ENCODE measurements around the gene RASGRP2. TPM values are rescaled to one million over a fixed set of nuclear protein-coding genes. Genes with fewer than 3 reads are reported as not detected.

The RASGRP2 gene
- total and polyA plus RNA-seq, 2 of the 8 experiments (the other 6 are each of a cell fraction or from before 2014, with no cell fraction given): 40.6 to 45.7 TPM

DNA sequence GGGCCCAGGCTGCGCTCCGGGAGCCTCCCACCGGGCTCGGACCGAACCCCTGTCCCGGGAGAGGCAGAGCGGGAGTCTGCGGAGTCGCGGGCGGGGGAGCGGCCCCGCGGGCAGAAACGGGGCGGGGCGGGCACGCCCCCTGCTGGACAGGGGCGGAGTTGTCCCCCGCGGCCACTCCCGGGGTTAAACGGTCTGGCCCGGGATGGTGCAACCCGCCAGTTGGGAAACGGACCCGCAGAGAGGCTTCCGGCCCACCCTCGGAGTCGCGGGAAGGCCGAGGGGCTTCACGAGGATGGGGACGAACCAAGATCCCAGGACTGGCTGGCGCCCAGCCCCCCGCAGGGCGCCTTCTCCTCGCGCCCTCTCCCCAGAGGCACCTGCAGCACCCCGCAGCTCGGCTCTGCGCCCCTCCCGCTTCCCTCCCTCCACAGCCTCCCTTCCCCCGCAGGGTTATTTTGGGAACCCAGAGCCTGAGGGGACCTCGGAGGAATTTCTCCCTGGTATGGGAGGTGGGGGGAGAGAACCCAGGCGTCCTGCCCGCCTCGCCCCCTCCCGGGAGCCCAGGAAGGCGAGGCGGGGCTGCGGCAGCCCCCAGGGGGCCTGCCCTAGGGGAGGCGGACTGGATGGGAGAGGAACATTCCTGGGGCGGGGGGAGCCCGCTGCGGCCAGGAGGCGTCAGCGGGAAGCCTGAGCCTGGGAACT lies 902 bp downstream of the RASGRP2 start:
- FAIRE-seq (no peak), DNase-seq (ENCODE audit: low read depth in 1 of 2, low spot score in 2 of 2) (peak in 1 of 2 experiments; percentile 94)
- H3K56ac ChIP-seq (replicated peaks; ENCODE audit: insufficient read length, low read depth, low read length): peak overlapping the region; percentile 81
- H3K23ac ChIP-seq (ENCODE audit: insufficient read length): no peak overlapping the region
- H4K20me1 ChIP-seq (replicated peaks in 1 of 2; ENCODE audit: control insufficient read depth in 1 of 2, insufficient read depth in 2 of 2, low read length in 2 of 2): no peaks in the 10 kb centered on the region
- peak overlapping the region; percentile 46 to 67 (median 57) for H3K4me3 ChIP-seq (ENCODE audit: extremely low read depth in 1 of 4, insufficient read depth in 2 of 4, low read depth in 3 of 4, low read length in 4 of 4)
- H3K36me3 ChIP-seq (ENCODE audit: control insufficient read depth in 2 of 4, insufficient read depth in 4 of 4, low read length in 3 of 4): no peaks in the 10 kb centered on the region
- ChIA-PET CTCF (ENCODE audit: partially characterized antibody) (interaction anchor here (0.8 to 23.7 kb wide), 18 partner anchors 9 to 113 kb away, joined by 3 to 376 read pairs (median 4); partner anchors contain the start of genes MEN1 and PYGM), POLR2A (ENCODE audit: partially characterized antibody) (interaction anchor here (1.0 to 42.9 kb wide), 5 partner anchors 9 to 23 kb away, joined by 5 to 1087 read pairs (median 8); partner anchors contain the start of genes PYGM and SF1)
- H3K9me3 ChIP-seq (ENCODE audit: insufficient read depth in 2 of 2, low read depth in 1 of 2, low read length in 1 of 2): no peaks in the 10 kb centered on the region
- H3K79me1 ChIP-seq (ENCODE audit: low read depth, low read length): no peaks in the 10 kb centered on the region
- H3K23me2 ChIP-seq (ENCODE audit: low read depth, low read length): peaks cover 35% of the 10 kb centered on the region
- H2AFZ ChIP-seq (ENCODE audit: low read length): no peak overlapping the region
- no peak overlapping the region; the same call in 1 of the 2 replicates for H2AK5ac ChIP-seq (ENCODE audit: low read depth, low read length)
- peaks cover 4 to 33% (median 29%) of the 10 kb centered on the region in 4 experiments for H3K4me1 ChIP-seq (replicated peaks in 1 of 4; ENCODE audit: control insufficient read depth in 3 of 4, insufficient read depth in 4 of 4, low read length in 3 of 4)
- no peaks in the 10 kb centered on the region for H3K79me2 ChIP-seq (ENCODE audit: control insufficient read depth in 1 of 2, insufficient read depth in 2 of 2, low read length in 2 of 2)
- peak overlapping the region in 1 of 4 experiments; percentile 11; a peak in 1 of 7 replicates for H3K9ac ChIP-seq (replicated peaks in 1 of 4; ENCODE audit: extremely low read depth in 1 of 4, low read depth in 3 of 4, low read length in 3 of 4)
- H3K4ac ChIP-seq (replicated peaks; ENCODE audit: insufficient read length, low read depth, low read length): no peak overlapping the region
- peak overlapping the region; percentile 76 for H4K8ac ChIP-seq (ENCODE audit: extremely low read depth, insufficient read depth, low read length)
- WGBS, 2 experiments (ENCODE audit: extremely low coverage in 1 of 2, insufficient coverage in 1 of 2, insufficient read length in 1 of 2, insufficient replicate concordance in 2 of 2, low coverage in 1 of 2, low lambda C conversion rate in 2 of 2, missing lambda C conversion rate in 1 of 2): 0% methylated on average over 18 of the region's 58 CpGs; no CpG with 5 or more reads in 1 of the 2 experiments
- peak overlapping the region; percentile 86; the same call in 1 of the 2 replicates for H2BK20ac ChIP-seq (ENCODE audit: low read length)
- no peak overlapping the region for H2BK120ac ChIP-seq (replicated peaks; ENCODE audit: low read depth, low read length)
- peaks cover 0 to 32% (median 19%) of the 10 kb centered on the region in 4 experiments; a peak in 5 of 7 replicates for H3K27me3 ChIP-seq (replicated peaks in 1 of 4; ENCODE audit: control insufficient read depth in 3 of 4, extremely low read depth in 1 of 4, insufficient read depth in 3 of 4, low read length in 3 of 4)
- H2BK5ac ChIP-seq (ENCODE audit: low read depth, low read length): peak overlapping the region; percentile 76; the same call in 1 of the 2 replicates
- H3K14ac ChIP-seq (ENCODE audit: insufficient read length): no peak overlapping the region
- H3K27ac ChIP-seq (ENCODE audit: low read depth, low read length): no peak overlapping the region
- no peak overlapping the region for H4K5ac ChIP-seq (ENCODE audit: insufficient read length, low read depth, low read length)
- 0 out of 2 replicates have a peak overlapping the region, but pooled peaks have one; percentile 27 for H2BK12ac ChIP-seq (ENCODE audit: low read depth, low read length)
- peak overlapping the region; percentile 85 to 87 for H3K4me2 ChIP-seq (ENCODE audit: insufficient read depth in 1 of 2, low read depth in 2 of 2, low read length in 2 of 2)
- H2BK15ac ChIP-seq (ENCODE audit: low read length): peak overlapping the region; percentile 83; the same call in 1 of the 2 replicates
- peak overlapping the region; percentile 16 for H4K91ac ChIP-seq (replicated peaks; ENCODE audit: insufficient read length, low read length)
- H3K18ac ChIP-seq (ENCODE audit: extremely low read depth, low read length): peak overlapping the region; percentile 95
- TF ChIP-seq JUND (IDR thresholded peaks at IDR 0.05; ENCODE audit: low read length) (no peak; the same call in 1 of the 2 replicates), EZH2 (IDR thresholded peaks at IDR 0.05; ENCODE audit: low read depth, low read length, severe bottlenecking) (no peak), TAF1 (IDR thresholded peaks at IDR 0.05; ENCODE audit: low read depth, low read length) (no peak), RAD21 (IDR thresholded peaks at IDR 0.05 in 1 of 2, conservative IDR thresholded peaks at IDR 0.05 in 1 of 2; ENCODE audit: low read depth in 2 of 2, low read length in 2 of 2) (peak; percentile 56 to 74), EP300 (IDR thresholded peaks at IDR 0.05; ENCODE audit: borderline replicate concordance in 1 of 2, low read depth in 2 of 2, low read length in 2 of 2) (no peak), JUN (IDR thresholded peaks at IDR 0.05; ENCODE audit: low read depth, low read length) (no peak), SUZ12 (IDR thresholded peaks at IDR 0.05; ENCODE audit: low read length) (no peak), CHD1 (IDR thresholded peaks at IDR 0.05; ENCODE audit: low read depth, low read length) (no peak), POLR2A (IDR thresholded peaks at IDR 0.05; ENCODE audit: control extremely low read depth in 1 of 2, low read depth in 2 of 2, low read length in 2 of 2) (0 out of 3 replicates have a peak, but pooled peaks of 1 of the 2 experiments have one; percentile 14), TCF12 (IDR thresholded peaks at IDR 0.05; ENCODE audit: low read depth, low read length) (no peak), GTF2F1 (IDR thresholded peaks at IDR 0.05; ENCODE audit: borderline replicate concordance, low read depth, low read length) (no peak), CEBPB (IDR thresholded peaks at IDR 0.05; ENCODE audit: low read depth, low read length) (peak; percentile 71; the same call in 1 of the 2 replicates)
